ENCODE results near the gene GPD1.
"Not testable (repeated sequence)": the region's sequence is repeated elsewhere in the genome, so short reads cannot be mapped to it uniquely, and the experiment has no call there.

GPD1 gene

DNA sequence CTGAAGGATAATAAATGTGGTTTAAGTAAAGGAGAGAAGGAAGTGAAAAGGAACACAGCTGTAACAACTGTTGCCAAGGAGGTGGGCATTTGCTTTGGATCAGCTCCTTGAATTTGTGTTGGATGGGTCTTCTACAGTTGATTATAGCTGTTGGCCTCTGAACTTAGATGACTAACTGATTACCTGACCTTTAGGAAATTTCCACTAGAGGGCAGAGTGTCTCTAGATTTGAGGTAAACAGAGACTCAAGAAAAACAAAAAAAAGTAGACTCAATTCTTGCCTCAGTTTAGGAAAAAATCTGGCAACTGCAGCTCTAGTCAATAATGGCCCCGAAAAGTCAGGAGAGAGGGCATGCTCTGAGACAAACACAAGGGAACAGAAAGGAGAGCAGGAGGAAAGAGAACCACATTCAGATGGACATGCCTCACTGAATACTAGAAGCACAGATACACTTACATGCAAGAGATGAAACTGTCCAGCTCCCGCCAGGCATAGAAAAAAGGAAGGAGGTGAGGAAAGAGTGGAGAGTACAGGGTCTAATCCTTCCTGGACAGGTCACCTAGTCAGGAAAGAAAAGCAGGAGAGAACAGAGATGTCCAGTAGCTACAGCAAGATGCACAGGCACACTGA lies 28.8 kb downstream of the GPD1 start:
- no peak for DNase-seq

DNA sequence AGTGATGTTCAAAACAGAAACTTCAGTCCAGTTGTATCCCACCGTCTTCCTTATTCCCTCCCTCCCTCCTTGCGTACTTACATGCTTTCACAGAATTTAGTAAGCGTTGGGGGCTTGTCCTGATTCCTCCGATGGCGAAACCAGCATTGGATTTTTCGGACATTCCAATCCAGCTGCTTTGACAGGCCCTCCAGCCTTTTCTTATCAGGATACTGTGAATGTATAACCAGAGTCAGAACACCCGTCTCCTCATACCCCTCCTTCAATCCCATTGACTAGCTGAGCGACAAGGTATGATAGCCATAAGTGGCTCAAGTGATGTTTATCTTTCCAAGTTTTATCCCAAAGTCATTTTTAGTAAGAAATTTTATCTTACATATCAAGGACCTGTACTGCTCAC lies 39.2 kb downstream of the GPD1 start:
- DNase-seq, result no peak

DNA sequence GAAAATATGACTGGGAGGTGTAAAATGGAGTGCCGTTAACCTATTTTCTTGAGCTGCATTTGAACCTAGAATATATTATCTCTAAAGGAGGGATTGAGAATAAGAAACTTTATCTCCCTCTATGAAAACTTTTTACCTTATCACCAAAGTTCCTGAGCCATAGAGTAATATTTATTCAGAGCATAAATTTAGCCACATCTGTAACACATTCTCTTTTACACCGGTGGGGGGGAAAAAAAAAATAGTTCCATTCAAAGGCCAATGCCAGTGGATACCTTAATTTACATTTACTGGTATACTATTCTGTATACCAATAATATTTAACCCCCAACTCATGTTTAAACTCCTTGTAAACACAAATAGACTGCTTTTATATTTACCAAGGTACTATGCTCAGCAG lies 41.6 kb downstream of the GPD1 start:
- no peak for DNase-seq

DNA sequence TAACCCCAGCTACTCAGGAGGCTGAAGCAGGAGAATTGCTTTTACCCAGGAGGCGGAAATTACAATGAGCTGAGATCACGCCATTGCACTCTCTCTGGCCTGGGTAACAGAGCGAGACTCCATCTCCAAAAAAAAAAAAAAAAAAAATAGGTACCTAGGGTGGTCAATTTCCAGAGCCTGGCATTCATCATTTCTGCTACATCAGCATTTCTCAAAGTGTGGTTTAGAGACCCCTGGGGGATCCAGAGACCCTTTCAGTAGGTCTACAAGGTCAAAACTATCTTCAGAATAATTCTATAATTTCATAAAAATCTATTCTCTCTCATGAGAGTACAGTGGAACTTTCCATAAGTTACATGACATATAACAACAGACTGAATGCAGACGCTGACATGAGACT lies 43.5 kb downstream of the GPD1 start:
- DNase-seq, result no peak

DNA sequence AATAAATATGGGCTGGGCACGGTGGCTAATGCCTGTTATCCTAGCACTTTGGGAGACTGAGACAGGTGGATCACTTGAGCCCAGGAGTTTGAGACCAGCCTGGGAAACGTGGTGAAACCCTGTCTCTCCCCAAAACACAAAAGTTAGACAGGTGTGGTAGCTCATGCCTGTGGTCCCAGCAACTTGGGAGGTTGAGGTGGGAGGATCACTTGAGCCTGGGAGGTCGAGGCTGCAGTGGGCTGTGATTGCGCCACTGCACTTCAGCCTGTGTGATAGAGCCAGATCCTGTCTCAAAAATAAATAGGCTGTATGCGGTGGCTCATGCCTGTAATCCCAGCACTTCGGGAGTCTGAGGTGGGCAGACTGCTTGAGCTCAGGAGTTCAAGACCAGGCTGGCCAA lies 44.2 kb downstream of the GPD1 start:
- DNase-seq, result not testable (repeated sequence)

DNA sequence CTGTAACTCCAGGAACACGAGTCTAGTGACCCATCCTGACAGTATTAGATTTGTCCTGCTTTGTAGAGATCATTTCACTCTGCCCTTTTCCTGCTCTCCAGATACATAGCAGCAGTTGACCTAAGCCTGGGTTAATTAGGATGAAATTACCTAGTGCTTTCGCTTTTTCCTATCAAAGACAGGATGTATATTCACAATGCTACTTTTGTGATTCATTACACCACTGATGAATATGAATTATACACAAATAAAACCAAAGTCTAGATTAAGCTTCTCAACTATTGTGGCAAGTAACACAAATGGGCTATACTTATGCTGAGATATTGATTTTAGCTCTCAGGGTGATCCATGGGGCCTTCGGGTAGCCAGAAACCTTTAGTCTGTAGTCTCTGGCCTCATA lies 45.5 kb downstream of the GPD1 start:
- no peak for DNase-seq

DNA sequence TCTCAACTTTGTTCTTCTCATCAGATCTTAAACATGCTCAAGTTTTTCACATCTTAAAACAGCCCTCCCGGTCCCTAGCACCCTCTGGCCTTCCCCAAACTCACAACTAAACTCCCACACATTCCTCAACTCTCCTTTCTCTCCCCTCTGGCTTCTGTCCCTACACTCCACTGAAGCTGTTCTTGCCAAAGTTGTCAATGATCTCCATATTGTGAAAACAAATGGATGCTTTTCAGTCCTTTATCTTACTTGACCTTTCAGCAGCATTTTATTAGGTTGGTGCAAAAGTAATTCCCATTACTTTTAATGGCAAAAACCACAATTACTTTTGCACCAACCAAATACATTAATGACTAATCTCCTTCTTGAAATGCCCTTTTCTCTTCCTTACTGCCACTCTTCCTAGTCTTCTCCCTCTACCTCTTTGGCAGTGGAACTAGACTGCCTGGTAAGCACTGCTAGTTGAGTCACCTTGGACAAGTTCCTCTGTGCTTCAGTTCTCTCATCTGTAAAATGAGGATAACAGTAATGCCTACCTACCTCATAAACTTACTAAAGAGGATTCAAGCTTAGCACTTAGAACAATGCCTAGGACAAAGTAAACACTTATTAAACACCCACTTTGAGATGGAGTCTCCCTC lies 47.4 kb downstream of the GPD1 start:
- DNase-seq, result no peak

DNA sequence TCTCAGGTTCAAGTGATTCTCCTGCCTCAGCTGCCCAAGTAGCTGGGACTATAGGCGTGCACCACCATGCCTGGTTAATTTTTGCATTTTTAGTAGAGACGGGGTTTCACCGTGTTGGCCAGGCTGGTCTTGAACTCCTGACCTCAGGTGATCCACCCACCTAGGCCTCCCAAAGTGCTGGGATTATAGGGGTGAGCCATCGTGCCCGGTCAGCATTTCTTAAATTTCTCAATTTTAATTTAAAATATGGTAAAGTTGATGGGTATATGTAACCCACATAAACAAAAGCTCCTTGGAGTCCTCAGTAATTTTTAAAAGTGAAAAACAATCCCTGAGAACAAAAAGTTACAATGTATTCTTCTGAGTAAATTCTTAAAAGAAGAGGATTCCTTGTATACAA lies 51.1 kb downstream of the GPD1 start:
- not testable (repeated sequence) for DNase-seq

DNA sequence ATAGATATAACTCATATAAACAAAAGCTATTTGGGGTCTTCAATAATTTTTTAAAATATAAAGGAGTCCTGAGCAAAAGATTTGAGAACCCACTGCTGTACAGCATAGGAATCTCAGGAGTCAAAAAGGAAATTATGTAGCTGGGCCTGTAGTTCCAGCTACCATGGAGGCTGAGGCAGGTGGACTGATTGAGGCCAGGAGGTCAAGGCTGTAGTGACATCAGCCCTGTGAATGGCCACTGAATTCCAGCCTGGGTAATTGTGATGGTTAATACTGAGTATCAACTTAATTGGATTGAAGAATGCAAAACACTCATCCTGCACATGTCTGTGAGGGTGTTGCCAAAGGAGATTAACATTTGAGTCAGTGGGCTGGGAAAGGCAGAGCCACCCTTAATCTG lies 52.8 kb downstream of the GPD1 start:
- no peak for DNase-seq

DNA sequence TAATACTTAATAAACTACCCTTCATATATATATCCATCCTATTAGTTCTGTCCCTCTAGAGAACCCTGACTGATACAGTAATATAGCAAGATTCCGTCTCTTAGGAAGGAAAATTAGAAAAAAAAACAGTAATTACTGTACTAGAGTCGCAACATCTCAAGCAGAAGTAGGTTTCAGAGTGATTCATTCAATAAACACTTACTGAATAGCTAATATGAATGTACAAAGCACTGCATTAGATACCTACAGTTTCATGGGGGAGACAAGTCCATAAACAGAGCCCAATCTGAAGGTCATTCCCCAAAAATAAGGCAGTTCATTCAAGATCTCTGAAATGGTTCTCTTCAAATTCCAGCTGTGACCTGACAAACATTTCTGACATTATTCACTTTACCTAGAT lies 53.5 kb downstream of the GPD1 start:
- DNase-seq, result no peak

DNA sequence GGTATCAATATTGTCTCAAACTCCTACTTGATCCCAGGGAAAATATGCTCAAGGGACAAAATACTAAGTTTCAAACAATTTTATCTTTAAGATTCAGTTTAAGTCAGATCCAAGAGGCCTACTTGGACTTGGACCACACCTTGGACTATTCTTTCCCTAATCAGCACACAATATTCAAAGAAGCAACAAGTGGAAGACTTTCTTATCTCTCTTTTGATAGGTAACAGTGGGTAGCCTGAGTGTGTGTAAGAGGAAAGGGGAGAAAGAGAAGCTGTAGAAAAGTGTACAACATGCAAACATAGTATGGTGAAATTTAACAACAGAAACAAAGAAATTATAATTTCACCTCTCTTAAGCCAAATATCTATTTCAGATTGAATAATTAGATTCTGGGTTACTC lies 56.8 kb downstream of the GPD1 start:
- no peak for DNase-seq

Data from activated naive CD4-positive, alpha-beta T cell treated with Interleukin-2 at 50 U/mL for 16 hours (primary cell).